GM23338 (cell line): Measurements from ENCODE around the gene ADGRG6. TPM values are rescaled to one million over a fixed set of nuclear protein-coding genes. Genes with fewer than 3 reads are reported as not detected.

Source experiments
- ATAC-seq: fragments of 200-7000 bp; cut with Tn5 transposase; 3 replicates; pipeline ENCODE4 v1.9.1; 2020
- DNase-seq: peaks from one replicate; pipeline ENCODE4 v3.0.0-alpha.2; 2015; ENCODE audit warnings: low spot score
- H2AFZ ChIP-seq: fragments of 200-600 bp; sonication (generic); 2 replicates; pipeline ENCODE4 v1.8.0; 2016; ENCODE audit warnings: antibody characterized with exemption, mild to moderate bottlenecking, moderate library complexity
- H3F3A ChIP-seq: fragments of 200-600 bp; sonication (generic); replicated peaks from 2 replicates; pipeline ENCODE4 v1.8.0; 2017; ENCODE audit warnings: antibody characterized with exemption, mixed run types, low read depth
- H3K27ac ChIP-seq: fragments of 200-600 bp; sonication (generic); 2 replicates; pipeline ENCODE4 v1.6.1; 2016; ENCODE audit warnings: low read depth
- H3K27me3 ChIP-seq: fragments of 200-600 bp; sonication (generic); 2 replicates; pipeline ENCODE4 v1.8.0; 2016; ENCODE audit warnings: mild to moderate bottlenecking, mixed run types, moderate library complexity; ENCODE audit not compliant: insufficient read depth
- H3K36me3 ChIP-seq: fragments of 200-600 bp; sonication (generic); 2 replicates; pipeline ENCODE4 v1.8.0; 2016; ENCODE audit warnings: mild to moderate bottlenecking; ENCODE audit not compliant: insufficient read depth
- H3K4me1 ChIP-seq: fragments of 200-600 bp; sonication (generic); 2 replicates; pipeline ENCODE4 v1.8.0; 2016; ENCODE audit warnings: mild to moderate bottlenecking, moderate library complexity; ENCODE audit not compliant: insufficient read depth
- H3K4me2 ChIP-seq: fragments of 200-600 bp; sonication (generic); 2 replicates; pipeline ENCODE4 v1.7.1; 2017; ENCODE audit warnings: mixed run types
- H3K4me3 ChIP-seq: fragments of 200-600 bp; sonication (generic); 2 replicates; pipeline ENCODE4 v1.6.1; 2016; ENCODE audit warnings: mixed run types
- H3K79me2 ChIP-seq: fragments of 200-600 bp; sonication (generic); replicated peaks from 2 replicates; pipeline ENCODE4 v1.8.0; 2017; ENCODE audit warnings: mild to moderate bottlenecking; ENCODE audit not compliant: insufficient read depth
- H3K9me2 ChIP-seq: fragments of 200-600 bp; sonication (generic); 2 replicates; pipeline ENCODE4 v1.8.0; 2017; ENCODE audit not compliant: insufficient read depth
- H4K20me1 ChIP-seq: fragments of 200-600 bp; sonication (generic); replicated peaks from 2 replicates; pipeline ENCODE4 v1.8.0; 2017; ENCODE audit warnings: mild to moderate bottlenecking; ENCODE audit not compliant: insufficient read depth
- H3K27ac Mint-ChIP-seq: 2 replicates; pipeline ENCODE4 v1.8.0; 2020; ENCODE audit warnings: inconsistent platforms, mild to moderate bottlenecking, moderate library complexity, mixed read lengths
- H3K27me3 Mint-ChIP-seq: 3 replicates; pipeline ENCODE4 v1.8.0; 2022; ENCODE audit warnings: low read depth, mild to moderate bottlenecking, moderate library complexity, mixed read lengths, inconsistent platforms; ENCODE audit not compliant: insufficient read depth, poor library complexity
- H3K36me3 Mint-ChIP-seq: 3 replicates; pipeline ENCODE4 v1.8.0; 2021; ENCODE audit warnings: low read depth, mild to moderate bottlenecking, inconsistent platforms, moderate library complexity, mixed read lengths
- H3K4me1 Mint-ChIP-seq: 3 replicates; pipeline ENCODE4 v1.8.0; 2020; ENCODE audit warnings: mild to moderate bottlenecking, inconsistent platforms, mixed read lengths
- H3K4me3 Mint-ChIP-seq: 3 replicates; pipeline ENCODE4 v1.8.0; 2021; ENCODE audit warnings: moderate library complexity, mild to moderate bottlenecking, inconsistent platforms, mixed read lengths
- H3K9me3 Mint-ChIP-seq: 3 replicates; pipeline ENCODE4 v1.8.0; 2020; ENCODE audit warnings: moderate library complexity, mild to moderate bottlenecking, inconsistent platforms, mixed read lengths
- CREB1 ChIP-seq: fragments of 250-450 bp; sonication (Bioruptor Pico); IDR thresholded peaks from 2 replicates; pipeline ENCODE4 v1.5.0; 2020; ENCODE audit warnings: low read depth, mild to moderate bottlenecking, moderate library complexity
- CTCF ChIP-seq, 2 experiments: fragments of 200-600 bp in 1 of 2; sonication (generic) in 1 of 2; conservative IDR thresholded peaks; 2 replicates each; pipeline versions ENCODE4 v1.5.1 to v1.6.1; 2016 to 2017; ENCODE audit warnings: antibody characterized with exemption in 2 of 2, low read depth in 2 of 2, mild to moderate bottlenecking in 2 of 2, moderate library complexity in 1 of 2
- EZH2 ChIP-seq: fragments of 200-600 bp; sonication (generic); IDR thresholded peaks from one replicate; pipeline ENCODE4 v1.8.0; 2017; ENCODE audit warnings: antibody characterized with exemption, mild to moderate bottlenecking, low read depth; ENCODE audit not compliant: unreplicated experiment
- EZH2phosphoT487 ChIP-seq: fragments of 200-600 bp; sonication (generic); IDR thresholded peaks from one replicate; pipeline ENCODE4 v1.8.1; 2018; ENCODE audit warnings: antibody characterized with exemption; ENCODE audit not compliant: unreplicated experiment
- JUNB ChIP-seq: IDR thresholded peaks from one replicate; pipeline ENCODE4 v1.6.1; 2016; ENCODE audit warnings: antibody characterized with exemption; ENCODE audit not compliant: unreplicated experiment
- NANOG ChIP-seq: IDR thresholded peaks from 2 replicates; pipeline ENCODE4 v1.6.1; 2016; ENCODE audit warnings: antibody characterized with exemption, borderline replicate concordance
- POLR2AphosphoS5 ChIP-seq: IDR thresholded peaks from 2 replicates; pipeline ENCODE4 v1.6.1; 2016; ENCODE audit warnings: antibody characterized with exemption, low read depth
- STAT1 ChIP-seq: IDR thresholded peaks from one replicate; pipeline ENCODE4 v1.6.1; 2016; ENCODE audit warnings: antibody characterized with exemption; ENCODE audit not compliant: unreplicated experiment
- ZNF114 ChIP-seq: fragments of 250-450 bp; sonication (Bioruptor Pico); IDR thresholded peaks from 2 replicates; pipeline ENCODE4 v1.5.0; 2020; ENCODE audit warnings: mild to moderate bottlenecking, moderate library complexity
- polyA plus RNA-seq: library from polyadenylated mRNA; unstranded; fragments of >200 nt; fragmentation: Nextera tagmentation; extraction: Ambion mirVana; gene quantifications from 2 replicates; pipeline ENCODE4 v1.2.1, GENCODE V29; 2016
- total RNA-seq: library from RNA; depleted of rRNA; stranded (reverse); fragments of >200 nt; shearing (Covaris generic); gene quantifications from 2 replicates; pipeline ENCODE4 v1.2.3, GENCODE V29; 2014
- TF ChIP-seq, protein P1 (sequence below): IDR thresholded peaks from 2 replicates; pipeline ENCODE4 v1.6.1; 2016; ENCODE audit warnings: antibody characterized with exemption
- TF ChIP-seq, protein P2 (sequence below): IDR thresholded peaks from one replicate; pipeline ENCODE4 v1.6.1; 2018; ENCODE audit warnings: antibody characterized with exemption; ENCODE audit not compliant: unreplicated experiment

The ADGRG6 gene
- total and polyA plus RNA-seq, 2 experiments from 2014 or later = 1.3 to 7.7 TPM

GRCh38 chr6:142381181-142381580 lies 79.4 kb downstream of the ADGRG6 start (continued):
- TF ChIP-seq, protein P1, sequence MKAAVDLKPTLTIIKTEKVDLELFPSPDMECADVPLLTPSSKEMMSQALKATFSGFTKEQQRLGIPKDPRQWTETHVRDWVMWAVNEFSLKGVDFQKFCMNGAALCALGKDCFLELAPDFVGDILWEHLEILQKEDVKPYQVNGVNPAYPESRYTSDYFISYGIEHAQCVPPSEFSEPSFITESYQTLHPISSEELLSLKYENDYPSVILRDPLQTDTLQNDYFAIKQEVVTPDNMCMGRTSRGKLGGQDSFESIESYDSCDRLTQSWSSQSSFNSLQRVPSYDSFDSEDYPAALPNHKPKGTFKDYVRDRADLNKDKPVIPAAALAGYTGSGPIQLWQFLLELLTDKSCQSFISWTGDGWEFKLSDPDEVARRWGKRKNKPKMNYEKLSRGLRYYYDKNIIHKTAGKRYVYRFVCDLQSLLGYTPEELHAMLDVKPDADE = no peak
- TF ChIP-seq CREB1 = no peak
- no peak for TF ChIP-seq EZH2
- TF ChIP-seq, protein P2, sequence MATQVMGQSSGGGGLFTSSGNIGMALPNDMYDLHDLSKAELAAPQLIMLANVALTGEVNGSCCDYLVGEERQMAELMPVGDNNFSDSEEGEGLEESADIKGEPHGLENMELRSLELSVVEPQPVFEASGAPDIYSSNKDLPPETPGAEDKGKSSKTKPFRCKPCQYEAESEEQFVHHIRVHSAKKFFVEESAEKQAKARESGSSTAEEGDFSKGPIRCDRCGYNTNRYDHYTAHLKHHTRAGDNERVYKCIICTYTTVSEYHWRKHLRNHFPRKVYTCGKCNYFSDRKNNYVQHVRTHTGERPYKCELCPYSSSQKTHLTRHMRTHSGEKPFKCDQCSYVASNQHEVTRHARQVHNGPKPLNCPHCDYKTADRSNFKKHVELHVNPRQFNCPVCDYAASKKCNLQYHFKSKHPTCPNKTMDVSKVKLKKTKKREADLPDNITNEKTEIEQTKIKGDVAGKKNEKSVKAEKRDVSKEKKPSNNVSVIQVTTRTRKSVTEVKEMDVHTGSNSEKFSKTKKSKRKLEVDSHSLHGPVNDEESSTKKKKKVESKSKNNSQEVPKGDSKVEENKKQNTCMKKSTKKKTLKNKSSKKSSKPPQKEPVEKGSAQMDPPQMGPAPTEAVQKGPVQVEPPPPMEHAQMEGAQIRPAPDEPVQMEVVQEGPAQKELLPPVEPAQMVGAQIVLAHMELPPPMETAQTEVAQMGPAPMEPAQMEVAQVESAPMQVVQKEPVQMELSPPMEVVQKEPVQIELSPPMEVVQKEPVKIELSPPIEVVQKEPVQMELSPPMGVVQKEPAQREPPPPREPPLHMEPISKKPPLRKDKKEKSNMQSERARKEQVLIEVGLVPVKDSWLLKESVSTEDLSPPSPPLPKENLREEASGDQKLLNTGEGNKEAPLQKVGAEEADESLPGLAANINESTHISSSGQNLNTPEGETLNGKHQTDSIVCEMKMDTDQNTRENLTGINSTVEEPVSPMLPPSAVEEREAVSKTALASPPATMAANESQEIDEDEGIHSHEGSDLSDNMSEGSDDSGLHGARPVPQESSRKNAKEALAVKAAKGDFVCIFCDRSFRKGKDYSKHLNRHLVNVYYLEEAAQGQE = no peak
- TF ChIP-seq JUNB = no peak
- TF ChIP-seq STAT1 = no peak
- TF ChIP-seq EZH2phosphoT487 = no peak

- Mint-ChIP-seq H3K4me3 (no peak overlapping the region), H3K4me1 (peaks cover 20% of the 10 kb centered on the region), H3K27me3 (peaks cover 3% of the 10 kb centered on the region), H3K36me3 (no peaks in the 10 kb centered on the region), H3K27ac (no peak overlapping the region), H3K9me3 (no peaks in the 10 kb centered on the region)
- Histone ChIP-seq H3K9me2 (no peaks in the 10 kb centered on the region), H3K4me3 (no peak overlapping the region), H4K20me1 (no peaks in the 10 kb centered on the region), H2AFZ (no peak overlapping the region), H3K79me2 (no peaks in the 10 kb centered on the region), H3K4me2 (no peak overlapping the region), H3K27ac (no peak overlapping the region), H3K36me3 (no peaks in the 10 kb centered on the region), H3K27me3 (no peaks in the 10 kb centered on the region), H3F3A (no peaks in the 10 kb centered on the region), H3K4me1 (peaks cover 15% of the 10 kb centered on the region)
- no peak for DNase-seq
- no peak for ATAC-seq
- TF ChIP-seq JUNB (no peak), ZNF114 (CRISPR knock-in tag) (no peak), NANOG (no peak), EZH2phosphoT487 (no peak), POLR2AphosphoS5 (no peak), CREB1 (no peak), EZH2 (no peak), STAT1 (no peak), CTCF (conservative IDR thresholded peaks at IDR 0.05; ENCODE audit: low read depth in 2 of 2) (no peak)
- TF ChIP-seq, protein P1 = no peak
Measured at GRCh38 chr6:142381845-142382378, 80.1 kb downstream of the ADGRG6 start.
